Endodermal cell (in vitro differentiated cells): ENCODE data around the gene B2M. TPM values are rescaled to one million over a fixed set of nuclear protein-coding genes. Genes with fewer than 3 reads are reported as not detected.

Source experiments
- DNase-seq: peaks from one replicate; pipeline ENCODE4 v3.0.0-alpha.2; 2017
- H3K27ac ChIP-seq: 2 replicates; pipeline ENCODE4 v1.5.1; 2013; ENCODE audit warnings: mild to moderate bottlenecking, low read depth, low read length, moderate library complexity
- H3K27me3 ChIP-seq: 2 replicates; pipeline ENCODE4 v1.6.1; 2013; ENCODE audit warnings: mild to moderate bottlenecking, low read length, moderate library complexity; ENCODE audit not compliant: insufficient read depth, control insufficient read depth, poor library complexity, severe bottlenecking
- H3K36me3 ChIP-seq: 2 replicates; pipeline ENCODE4 v1.7.0; 2013; ENCODE audit warnings: mild to moderate bottlenecking, low read length, moderate library complexity; ENCODE audit not compliant: control insufficient read depth, insufficient read depth
- H3K4me1 ChIP-seq: one replicate; pipeline ENCODE4 v1.7.0; 2013; ENCODE audit warnings: low read length; ENCODE audit not compliant: control insufficient read depth, insufficient read depth
- H3K4me3 ChIP-seq: 2 replicates; pipeline ENCODE4 v1.5.1; 2013; ENCODE audit warnings: mild to moderate bottlenecking, low read length, moderate library complexity
- H3K9ac ChIP-seq: 2 replicates; pipeline ENCODE4 v1.6.1; 2013; ENCODE audit warnings: mild to moderate bottlenecking, low read length, moderate library complexity; ENCODE audit not compliant: poor library complexity, severe bottlenecking; ENCODE audit errors: extremely low read depth
- H3K9me3 ChIP-seq: 2 replicates; pipeline ENCODE4 v1.6.1; 2013; ENCODE audit warnings: mild to moderate bottlenecking, low read length, moderate library complexity; ENCODE audit not compliant: control insufficient read depth
- H3K27ac Mint-ChIP-seq: 2 replicates; pipeline ENCODE4 v1.8.0; 2020; ENCODE audit warnings: mixed read lengths
- H3K27me3 Mint-ChIP-seq: 2 replicates; pipeline ENCODE4 v1.8.0; 2021; ENCODE audit warnings: mild to moderate bottlenecking, mixed read lengths; ENCODE audit not compliant: insufficient read depth
- H3K36me3 Mint-ChIP-seq: 2 replicates; pipeline ENCODE4 v1.8.0; 2020; ENCODE audit warnings: low read depth, mixed read lengths
- H3K4me1 Mint-ChIP-seq: 2 replicates; pipeline ENCODE4 v1.8.0; 2020; ENCODE audit warnings: mixed read lengths
- H3K4me3 Mint-ChIP-seq: 2 replicates; pipeline ENCODE4 v1.8.0; 2020; ENCODE audit warnings: mild to moderate bottlenecking, moderate library complexity, mixed read lengths
- H3K9me3 Mint-ChIP-seq: 2 replicates; pipeline ENCODE4 v1.8.0; 2020; ENCODE audit warnings: mild to moderate bottlenecking, mixed read lengths
- CTCF ChIP-seq: fragments of 200-600 bp; sonication (generic); conservative IDR thresholded peaks from 2 replicates; pipeline ENCODE4 v1.5.0; 2021; ENCODE audit warnings: antibody characterized with exemption, mild to moderate bottlenecking
- WGBS, 2 experiments: methylation state at CpG; one replicate each; pipeline versions ENCODE4 v1.1.5 to v1.1.7; 2013; ENCODE audit warnings: missing lambda C conversion rate in 2 of 2, mixed read lengths in 1 of 2; ENCODE audit not compliant: insufficient coverage in 1 of 2, insufficient read length in 1 of 2; 5-methylcytosine and 5-hydroxymethylcytosine counted together
- total RNA-seq, 2 donors: library from RNA; stranded (reverse); fragmentation: NEBNext Ultra II Directional in 1 of 2; extraction: Animal tissue kit (Norgen Biotek cat#: 25700) in 1 of 2; gene quantifications; 2 replicates in 1 of 2; 3 replicates in 1 of 2; pipeline ENCODE4 v1.2.1, GENCODE V29; 2021

Gene B2M
- total RNA-seq, 2 donors from 2014 or later: 66.5 to 74.3 TPM

GRCh38 chr15:44666210-44667038 lies 44.9 kb upstream of the B2M start:
- Histone ChIP-seq H3K9ac (no peak overlapping the region), H3K4me3 (no peak overlapping the region), H3K36me3 (no peaks in the 10 kb centered on the region), H3K27me3 (no peaks in the 10 kb centered on the region), H3K27ac (no peak overlapping the region), H3K9me3 (no peaks in the 10 kb centered on the region), H3K4me1 (no peaks in the 10 kb centered on the region)
- Mint-ChIP-seq H3K4me3 (no peak overlapping the region), H3K27ac (no peak overlapping the region), H3K27me3 (peaks cover 9% of the 10 kb centered on the region), H3K36me3 (no peaks in the 10 kb centered on the region), H3K9me3 (no peaks in the 10 kb centered on the region), H3K4me1 (peaks cover 9% of the 10 kb centered on the region)
- TF ChIP-seq CTCF: no peak
- no peak for DNase-seq
- WGBS, 2 experiments: 66 to 79% methylated on average over 2 to 5 of the region's 5 CpGs

- Histone ChIP-seq H3K4me1 (no peaks in the 10 kb centered on the region), H3K27me3 (no peaks in the 10 kb centered on the region), H3K9me3 (no peaks in the 10 kb centered on the region), H3K27ac (no peak overlapping the region), H3K36me3 (no peaks in the 10 kb centered on the region), H3K4me3 (no peak overlapping the region), H3K9ac (no peak overlapping the region)
- Mint-ChIP-seq H3K4me1 (peaks cover 9% of the 10 kb centered on the region), H3K4me3 (no peak overlapping the region), H3K36me3 (no peaks in the 10 kb centered on the region), H3K27ac (no peak overlapping the region), H3K27me3 (peaks cover 9% of the 10 kb centered on the region), H3K9me3 (no peaks in the 10 kb centered on the region)
- WGBS, 2 experiments: 91 to 97% methylated on average over 3 of the region's 3 CpGs
- no peak for DNase-seq
- no peak for TF ChIP-seq CTCF
Measured at GRCh38 chr15:44667039-44667360, 44.3 kb upstream of the B2M start.

GRCh38 chr15:44668921-44669320 lies 42.4 kb upstream of the B2M start:
- WGBS, 2 experiments: 88% methylated on average over 2 of the region's 2 CpGs; no CpG with 5 or more reads in 1 of the 2 experiments
- TF ChIP-seq CTCF: no peak
- no peaks in the 10 kb centered on the region for H3K4me1 ChIP-seq
- H3K27ac Mint-ChIP-seq: no peak overlapping the region
- no peaks in the 10 kb centered on the region for H3K9me3 Mint-ChIP-seq
- no peaks in the 10 kb centered on the region for H3K36me3 Mint-ChIP-seq
- H3K4me3 Mint-ChIP-seq: no peak overlapping the region
- peaks cover 6% of the 10 kb centered on the region for H3K4me1 Mint-ChIP-seq
- no peaks in the 10 kb centered on the region for H3K36me3 ChIP-seq
- H3K9me3 ChIP-seq: no peaks in the 10 kb centered on the region
- H3K27me3 ChIP-seq: no peaks in the 10 kb centered on the region
- no peak overlapping the region for H3K27ac ChIP-seq
- no peak overlapping the region for H3K4me3 ChIP-seq
- no peak overlapping the region for H3K9ac ChIP-seq
- peaks cover 9% of the 10 kb centered on the region for H3K27me3 Mint-ChIP-seq
- no peak for DNase-seq
